ENCODE data around the gene PTK6.
A peak's percentile ranks its signal among the peaks of the same experiment; 100 is the strongest.

PTK6 gene

DNA sequence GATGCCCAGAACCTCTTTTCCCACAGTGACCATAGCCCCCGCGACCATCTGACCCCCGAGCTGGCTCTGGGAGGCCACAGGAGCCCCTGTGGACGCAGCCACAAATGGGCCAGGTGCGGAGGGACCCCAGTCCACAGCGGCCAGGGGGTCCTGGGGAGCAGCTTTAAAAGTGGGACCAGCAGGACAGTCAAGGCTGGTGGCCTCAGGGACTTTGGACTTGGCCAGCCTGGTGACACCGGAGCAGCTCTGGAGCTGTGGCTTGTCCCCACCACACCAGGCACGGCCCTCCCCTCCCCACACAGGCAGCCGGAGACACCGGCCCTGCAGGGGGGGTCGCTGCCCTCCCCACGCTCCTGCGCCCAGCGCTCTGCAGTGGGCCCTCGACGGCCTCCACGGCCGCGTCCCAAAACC is 20.3 kb upstream of the PTK6 start:
- DNase-seq (ENCODE audit: low read depth): no peak

DNA sequence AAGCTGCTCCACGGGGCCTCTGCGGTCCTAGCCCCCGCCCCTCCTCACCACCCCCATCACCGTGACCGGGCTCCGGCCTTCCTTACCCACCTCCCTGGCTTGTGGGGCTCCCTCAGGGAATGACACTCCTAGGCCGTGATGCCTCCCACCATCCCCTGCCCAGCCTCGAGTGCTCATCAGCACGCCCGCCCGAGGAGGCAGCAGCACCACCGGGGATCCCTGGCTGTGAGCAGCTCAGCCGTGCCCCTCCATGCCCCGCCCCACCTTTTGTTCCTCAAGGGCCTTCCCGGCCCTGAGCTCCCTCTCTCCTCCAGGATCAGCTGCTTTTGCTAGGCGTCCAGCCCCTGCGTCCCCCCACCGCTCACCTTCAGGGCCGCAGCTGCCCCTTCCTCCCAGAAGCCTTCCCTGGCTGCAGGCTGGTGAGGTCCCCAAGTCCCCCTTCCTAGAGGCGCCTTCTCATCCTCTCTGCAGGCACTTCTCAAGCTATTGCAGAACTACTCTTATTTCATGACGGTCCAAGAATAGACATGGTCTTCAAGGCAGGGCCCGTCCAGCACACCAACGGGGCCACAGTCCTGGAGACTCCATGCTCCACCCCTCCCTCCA is 19.8 kb upstream of the PTK6 start:
- no peak for DNase-seq (ENCODE audit: low read depth)

DNA sequence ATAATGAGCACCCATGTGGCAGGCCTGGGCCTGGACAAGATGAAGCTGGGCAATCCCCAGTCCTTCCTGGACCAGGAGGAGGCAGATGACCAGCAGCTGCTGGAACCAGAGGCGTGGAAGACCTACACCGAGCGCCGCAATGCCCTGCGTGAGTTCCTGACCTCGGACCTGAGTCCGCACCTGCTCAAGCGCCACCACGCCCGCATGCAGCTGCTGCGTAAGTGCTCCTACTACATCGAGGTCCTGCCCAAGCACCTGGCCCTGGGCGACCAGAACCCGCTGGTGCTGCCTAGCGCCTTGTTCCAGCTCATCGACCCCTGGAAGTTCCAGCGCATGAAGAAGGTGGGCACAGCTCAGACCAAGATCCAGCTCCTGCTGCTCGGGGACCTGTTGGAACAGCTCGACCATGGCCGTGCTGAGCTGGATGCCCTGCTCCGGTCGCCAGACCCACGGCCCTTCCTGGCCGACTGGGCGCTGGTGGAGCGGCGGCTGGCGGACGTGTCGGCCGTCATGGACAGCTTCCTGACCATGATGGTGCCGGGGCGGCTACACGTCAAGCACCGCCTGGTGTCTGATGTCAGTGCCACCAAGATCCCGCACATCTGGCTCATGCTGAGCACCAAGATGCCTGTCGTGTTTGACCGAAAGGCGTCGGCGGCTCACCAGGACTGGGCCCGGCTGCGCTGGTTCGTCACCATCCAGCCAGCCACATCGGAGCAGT is 18.6 kb upstream of the PTK6 start:
- no peak for DNase-seq (ENCODE audit: low read depth)

DNA sequence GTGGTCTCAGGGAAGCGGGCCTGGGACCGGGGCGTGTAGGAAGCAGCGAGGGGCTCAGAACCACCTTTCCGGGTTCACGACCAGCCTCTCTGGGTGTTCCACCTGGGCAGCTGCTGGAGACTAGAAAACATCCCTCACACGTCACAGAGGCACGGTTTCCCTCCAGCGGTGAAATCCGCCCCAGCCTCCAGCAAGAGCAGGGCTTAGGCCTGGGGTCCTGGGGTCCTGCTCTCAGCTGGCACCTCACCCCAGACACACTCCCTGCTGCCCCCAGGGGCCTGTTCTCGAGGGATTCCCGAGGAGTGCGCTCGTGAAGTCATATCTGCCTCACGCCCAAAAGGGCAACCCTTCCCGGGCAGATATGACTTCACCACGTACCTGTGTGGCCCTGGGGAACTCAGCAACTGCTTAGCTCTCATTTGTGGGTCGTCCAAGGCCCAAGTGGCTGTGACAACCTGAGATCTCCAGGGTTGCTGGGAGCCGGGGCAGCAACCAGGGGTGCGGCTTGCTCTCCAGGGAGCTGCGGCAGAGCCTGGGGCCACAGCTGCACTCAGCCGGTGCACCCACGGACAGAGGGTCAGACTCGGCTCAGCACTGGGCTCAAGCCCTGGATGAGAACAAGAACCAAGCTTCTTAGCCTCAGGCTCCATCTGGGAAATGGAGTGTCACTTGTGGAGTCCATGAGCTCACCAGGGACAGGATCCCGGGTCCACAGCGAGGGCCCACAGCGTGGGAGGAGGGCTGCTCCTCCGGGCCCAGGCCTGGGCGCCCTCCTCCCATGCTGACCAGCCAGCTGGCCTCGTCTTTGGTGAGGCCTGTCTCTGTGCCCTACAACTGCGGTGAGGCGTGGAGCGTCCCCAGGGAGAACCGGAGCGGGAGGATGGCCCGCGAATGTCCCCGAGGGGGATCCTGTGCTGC is 17.4 kb upstream of the PTK6 start:
- no peak for DNase-seq (ENCODE audit: low read depth)

DNA sequence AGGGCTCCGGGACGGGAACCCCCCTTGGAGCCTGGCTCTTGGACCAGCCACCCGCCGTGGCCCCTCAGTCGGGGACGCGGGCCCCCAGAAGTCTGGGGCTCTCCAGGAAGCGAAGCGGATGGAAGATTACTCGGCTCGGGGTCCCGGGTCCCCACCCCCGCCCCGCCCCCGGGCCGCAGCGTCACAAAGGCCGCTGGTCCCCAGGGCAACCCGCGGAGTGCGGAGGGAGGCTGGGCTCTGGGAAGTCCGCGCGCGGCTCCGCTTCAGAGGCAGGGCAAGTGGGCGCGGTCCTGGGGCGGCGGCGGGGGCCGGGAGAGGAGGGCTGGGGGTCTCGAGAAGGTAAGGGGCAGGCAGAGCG is 16.7 kb upstream of the PTK6 start, which contains the start of gene FNDC11:
Gene FNDC11, plus strand, starts transcription at position 227 of the 358 bp plus-strand sequence. CDS start 1,505 bp downstream, outside the sequence.
- peak; percentile 49 for DNase-seq (ENCODE audit: low read depth)

DNA sequence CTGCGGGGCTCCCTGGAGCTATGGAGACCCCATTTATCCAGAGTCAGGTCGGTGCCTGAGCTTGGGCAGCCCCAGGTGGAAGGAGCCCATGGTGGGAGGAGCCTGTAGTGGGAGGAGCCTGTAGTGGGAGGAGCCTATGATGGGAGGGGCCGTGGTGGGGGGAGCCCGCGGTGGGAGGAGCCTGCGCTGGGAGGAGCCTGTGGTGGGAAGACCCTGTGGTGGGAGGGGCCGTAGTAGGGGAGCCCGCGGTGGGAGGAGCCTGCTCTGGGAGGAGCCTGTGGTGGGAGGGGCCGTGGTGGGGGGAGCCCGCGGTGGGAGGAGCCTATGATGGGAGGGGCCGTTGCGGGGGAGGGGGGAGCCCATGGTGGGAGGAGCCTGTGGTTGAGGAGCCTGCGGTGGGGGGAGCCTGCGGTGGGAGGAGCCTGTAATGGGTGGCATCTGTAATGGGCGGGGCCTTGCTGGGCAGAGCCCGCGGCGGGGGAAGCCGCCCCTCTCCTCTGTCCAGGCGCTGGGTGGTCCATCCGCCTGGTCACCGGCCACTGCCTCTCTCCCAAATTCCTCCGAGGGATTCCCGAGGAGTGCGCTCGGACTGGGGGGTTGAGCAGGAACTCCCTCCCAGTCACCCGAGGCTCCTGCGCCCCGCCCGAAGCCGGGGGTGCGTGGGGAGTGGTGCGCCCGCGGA is 16.2 kb upstream of the PTK6 start:
- DNase-seq (ENCODE audit: low read depth): peak; percentile 88

DNA sequence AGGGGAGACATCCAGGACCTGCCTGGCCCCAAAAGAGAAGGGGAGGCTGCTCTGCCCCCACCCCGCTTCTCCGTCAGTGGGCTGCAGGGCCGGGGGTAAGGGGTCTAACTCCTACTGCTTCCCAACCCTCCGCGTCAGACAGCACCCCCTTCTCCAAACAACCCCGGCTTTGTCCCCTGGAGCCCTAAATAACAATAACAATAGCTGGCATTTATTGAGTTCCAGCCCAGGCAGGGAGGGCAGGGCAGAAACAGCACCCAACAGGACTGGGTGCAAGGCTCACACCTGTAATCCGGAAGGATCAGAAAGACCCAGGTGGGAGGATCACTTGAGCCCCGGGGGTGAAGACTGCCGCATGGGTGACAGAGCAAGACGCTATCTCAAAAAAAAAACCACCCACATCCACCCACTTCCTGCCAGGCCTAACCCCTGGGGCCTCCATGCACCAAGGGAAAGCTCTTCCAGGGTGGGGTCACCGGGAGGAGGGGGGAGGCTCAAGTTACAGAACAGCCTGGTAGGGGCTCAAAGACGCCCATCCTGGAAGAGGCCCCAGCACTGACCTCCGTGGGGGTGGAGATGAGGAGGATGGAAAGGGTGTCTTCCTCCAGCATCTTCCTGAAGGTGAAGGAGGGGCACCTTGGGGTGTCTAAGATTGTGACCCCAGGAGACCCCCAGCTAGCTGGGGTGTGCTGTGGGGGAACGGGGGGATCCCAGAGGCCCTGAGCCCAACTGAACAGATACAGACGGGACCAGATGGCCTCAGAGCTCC is 15.5 kb upstream of the PTK6 start:
- DNase-seq (ENCODE audit: low read depth): peak; percentile 75

DNA sequence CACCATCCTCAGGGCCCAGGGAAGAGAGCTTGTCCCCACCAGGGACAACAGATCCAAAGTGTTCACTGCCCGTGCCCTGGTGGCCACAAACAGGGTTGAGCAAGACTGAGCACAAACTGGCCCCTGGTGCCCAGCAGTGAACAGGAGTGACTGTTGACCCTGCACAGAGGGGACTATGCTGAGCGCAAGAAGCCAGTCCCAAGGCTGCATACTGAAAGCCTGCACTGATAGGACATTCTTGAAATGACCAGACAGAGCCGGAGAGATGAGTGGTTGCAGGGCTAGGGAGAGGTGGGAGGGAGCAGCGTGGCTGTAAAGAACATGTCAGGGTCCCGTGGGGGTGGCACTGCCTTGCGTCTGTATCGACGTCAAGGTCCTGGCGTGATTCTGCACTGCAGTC is 13.9 kb upstream of the PTK6 start:
- no peak for DNase-seq (ENCODE audit: low read depth)

DNA sequence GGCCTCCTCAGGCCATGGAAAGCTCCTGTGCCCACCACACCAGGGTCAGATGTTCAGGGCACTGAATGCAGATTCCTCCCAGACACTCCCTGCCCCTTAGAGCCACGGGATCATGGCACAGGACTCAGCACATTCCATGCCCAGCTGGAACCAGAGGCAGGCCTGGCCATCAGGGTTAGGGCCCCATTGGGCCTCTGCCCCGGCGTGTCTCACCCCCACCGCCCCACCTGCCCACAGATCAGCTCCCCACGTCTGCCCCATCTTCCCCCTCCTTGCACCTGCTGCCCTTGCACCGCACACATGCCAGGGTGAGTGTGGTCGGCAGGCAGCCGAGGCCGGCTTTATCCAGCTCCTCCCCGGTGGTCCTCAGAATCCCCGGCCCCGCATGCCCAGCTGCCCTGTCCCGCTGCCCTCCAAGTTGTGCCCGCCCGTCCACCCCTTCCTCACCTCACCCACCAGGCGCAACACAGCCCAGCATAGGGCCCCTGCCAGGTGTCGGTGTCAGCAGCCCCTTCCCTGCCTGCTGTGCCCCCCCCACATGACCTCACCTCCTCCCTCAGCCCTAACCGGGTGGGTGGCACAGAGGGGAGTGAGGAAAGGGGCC is 12.6 kb upstream of the PTK6 start:
- no peak for DNase-seq (ENCODE audit: low read depth)

DNA sequence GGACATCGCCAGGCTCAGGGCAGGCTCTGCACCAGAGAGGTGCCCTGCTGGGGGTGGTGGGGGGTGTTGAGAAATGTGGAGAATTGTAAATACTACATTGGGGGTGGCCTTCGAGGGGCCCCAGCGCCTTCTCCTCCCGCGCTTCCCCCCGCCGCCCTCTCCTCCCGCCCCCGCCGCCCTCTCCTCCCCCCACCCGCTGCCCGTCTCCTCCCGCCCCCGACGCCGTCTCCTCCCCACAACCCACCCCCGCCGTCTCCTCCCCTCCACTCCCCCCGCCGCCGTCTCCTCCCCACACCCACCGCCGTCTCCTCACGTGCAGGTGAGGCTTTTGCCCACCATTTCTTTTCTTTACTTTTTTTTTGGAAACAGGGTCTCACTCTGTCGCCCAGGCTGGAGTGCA is 11.8 kb upstream of the PTK6 start:
- DNase-seq (ENCODE audit: low read depth): no peak

DNA sequence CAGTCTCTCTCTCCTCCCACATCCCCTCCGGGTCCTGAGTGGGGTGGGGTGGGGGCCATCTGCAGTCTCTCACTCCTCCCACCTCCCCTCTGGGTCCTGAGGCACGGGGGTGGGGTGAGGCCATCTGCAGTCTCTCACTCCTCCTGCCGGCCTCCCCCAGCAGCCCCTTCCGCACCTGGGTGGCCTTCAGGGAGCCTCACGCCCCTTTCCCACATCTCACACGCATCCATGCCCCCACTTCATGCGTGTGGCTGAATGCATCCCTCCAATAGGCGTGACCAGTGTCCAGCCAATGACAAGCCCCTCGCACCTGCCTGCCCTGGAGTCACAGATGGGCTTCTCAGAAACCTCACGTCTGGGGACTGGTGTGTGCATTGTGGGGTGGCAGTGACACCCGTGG is 11.4 kb upstream of the PTK6 start:
- DNase-seq (ENCODE audit: low read depth): no peak

DNA sequence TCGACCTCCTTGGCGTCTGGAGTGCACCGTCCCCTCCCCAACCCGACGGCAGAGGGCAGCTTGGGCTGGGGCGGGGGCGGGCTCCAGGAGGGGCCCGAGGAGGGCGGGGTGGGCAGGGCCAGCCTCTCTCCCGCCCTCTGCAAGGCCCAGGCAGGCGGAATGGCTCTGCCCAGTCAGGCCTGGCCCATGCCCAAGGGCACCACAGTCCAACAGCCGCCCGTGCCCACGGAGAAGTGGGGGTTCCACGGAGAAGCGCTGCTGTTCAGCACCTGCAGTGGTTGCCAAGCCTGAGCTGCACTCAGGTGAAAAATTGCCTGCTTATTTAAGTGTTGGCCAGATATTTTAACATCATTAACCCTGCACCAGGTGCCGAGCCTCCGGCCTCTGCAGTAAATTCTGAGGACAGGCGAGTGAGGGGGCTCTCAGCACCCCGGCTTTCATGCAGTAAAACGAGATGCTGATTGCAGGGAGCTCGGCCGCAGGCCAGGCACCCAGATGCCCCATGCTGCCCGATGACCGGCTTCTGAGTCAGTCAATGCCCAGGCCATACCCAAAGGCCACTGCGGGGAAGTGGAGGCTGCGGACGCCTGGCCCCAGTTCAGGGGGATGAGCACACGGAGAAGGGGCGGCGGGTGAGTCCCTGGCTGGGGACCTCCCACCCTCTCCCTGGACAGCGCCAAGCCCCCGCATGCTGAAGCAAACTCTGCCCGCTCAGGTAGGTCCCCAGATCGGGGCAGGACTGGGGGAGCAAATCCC is 10.7 kb upstream of the PTK6 start, which contains the start of gene SRMS:
Gene SRMS, minus strand, starts transcription at position 25 of the 756 bp plus-strand sequence. CDS start 286 bp downstream, outside the sequence.
- no peak for DNase-seq (ENCODE audit: low read depth)

DNA sequence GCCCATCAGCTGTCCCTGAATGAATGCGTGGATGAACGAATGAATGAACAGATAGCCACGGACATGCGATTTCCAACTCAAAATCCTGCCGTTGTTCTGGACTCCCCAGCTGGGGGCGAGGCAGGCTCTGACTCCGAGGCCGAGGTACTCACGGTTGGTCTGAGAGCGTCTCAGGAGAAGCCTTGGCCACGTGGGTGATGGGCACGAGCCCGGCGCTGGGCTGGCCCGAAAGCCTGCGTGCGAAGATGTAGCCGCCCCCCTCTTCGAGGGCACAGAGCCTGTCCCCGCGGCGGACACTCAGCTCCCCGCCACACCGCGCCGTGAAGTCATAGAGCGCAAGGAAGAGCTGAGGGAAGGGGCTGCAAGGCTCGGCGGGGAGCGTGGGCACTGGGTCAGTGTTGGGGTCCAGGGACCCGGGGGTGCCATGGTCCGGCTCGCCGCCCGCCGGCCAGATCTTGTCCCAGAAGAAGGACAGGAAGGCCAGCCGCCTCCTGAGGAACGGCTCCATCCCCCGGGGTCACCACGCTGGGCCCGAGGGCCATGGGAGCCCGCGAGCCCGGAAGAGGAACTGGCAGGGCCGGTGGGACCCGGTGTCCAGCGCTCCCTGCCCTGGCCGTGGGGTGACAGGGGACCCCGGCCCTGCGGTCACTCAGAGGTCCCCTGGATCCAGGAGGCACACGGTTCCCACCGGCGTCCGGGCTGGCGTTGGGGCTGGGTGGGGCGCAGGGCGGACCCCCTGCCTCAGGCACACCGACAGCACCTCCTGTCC is 10.0 kb upstream of the PTK6 start:
- DNase-seq (ENCODE audit: low read depth): no peak

DNA sequence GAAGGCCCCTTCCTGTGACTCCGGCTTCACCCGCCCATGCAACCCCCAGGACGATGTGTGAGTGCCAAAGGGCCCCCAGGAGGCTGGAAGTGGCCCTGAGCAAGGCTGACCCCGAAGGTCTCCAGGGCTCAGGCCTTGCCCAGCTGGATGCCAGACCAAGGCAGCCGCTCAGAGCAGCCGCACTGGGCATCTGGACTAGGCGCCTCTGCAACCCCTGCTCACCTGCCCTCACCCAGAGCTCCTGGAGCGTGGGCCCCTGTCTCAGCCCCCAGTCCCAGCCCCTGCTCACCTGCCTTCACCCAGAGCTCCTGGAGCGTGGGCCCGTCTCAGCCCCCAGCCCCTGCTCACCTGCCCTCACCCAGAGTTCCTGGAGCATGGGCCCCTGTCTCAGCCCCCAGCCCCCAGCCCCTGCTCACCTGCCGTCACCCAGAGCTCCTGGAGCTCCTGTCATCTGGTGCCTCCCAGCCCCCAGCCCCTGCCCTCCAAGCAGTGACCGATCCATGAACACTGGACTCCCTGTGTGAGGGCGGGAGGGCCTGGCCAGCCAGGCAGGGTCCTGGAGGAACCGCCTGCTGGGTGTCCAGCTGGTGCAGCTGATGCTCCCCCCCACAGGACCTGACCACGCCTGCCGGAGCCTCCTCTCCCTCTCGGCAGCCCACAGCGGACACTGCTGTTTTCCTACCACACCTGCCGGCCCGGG is 9.2 kb upstream of the PTK6 start:
- no peak for DNase-seq (ENCODE audit: low read depth)

DNA sequence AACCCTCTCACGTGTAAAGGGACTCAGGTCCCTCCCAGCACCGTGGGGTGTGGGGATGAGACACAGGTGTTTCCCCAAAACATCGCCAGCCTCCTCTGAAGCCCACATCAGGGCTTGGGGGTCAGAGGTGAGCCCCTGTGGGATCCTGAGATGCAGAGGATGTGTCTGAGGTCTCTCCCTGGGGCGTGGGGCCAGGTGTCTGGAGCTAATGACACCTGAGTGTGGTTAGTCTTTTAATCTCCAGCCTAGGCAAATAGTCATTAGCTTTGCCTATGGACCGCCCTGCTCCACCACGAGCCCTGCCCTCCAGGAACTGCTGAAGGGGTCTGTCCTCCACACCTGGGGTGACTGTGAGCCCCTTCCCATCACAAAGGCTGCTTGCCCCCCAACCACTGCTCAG is 8.6 kb upstream of the PTK6 start:
- DNase-seq (ENCODE audit: low read depth): no peak

DNA sequence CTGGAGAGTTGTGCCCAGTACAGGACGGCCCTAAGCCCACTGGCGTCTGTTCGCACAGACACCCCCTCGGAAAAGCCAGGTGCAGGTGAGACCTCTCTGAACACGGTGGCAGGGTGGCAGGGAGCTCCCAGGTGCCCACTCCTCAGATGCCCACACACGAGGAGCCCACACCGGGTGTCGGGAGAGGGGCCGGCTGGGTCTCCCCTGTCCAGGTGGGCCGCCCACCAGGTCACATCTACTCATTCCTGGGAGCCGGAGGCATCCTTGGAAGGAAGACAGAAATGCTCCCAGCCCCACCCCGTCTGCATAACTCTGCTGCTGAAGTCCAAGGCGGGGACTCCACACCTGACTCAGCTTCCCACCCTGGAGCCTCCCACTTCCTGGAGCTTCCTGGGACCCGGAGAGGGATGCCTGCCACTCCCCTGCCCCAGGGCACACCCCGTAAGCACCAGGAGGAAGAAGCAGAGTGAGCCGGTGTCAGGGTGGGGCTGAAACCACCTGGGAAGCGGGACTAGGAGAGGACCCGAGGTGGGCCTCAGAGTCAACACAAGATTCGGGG is 7.9 kb upstream of the PTK6 start:
- no peak for DNase-seq (ENCODE audit: low read depth)

DNA sequence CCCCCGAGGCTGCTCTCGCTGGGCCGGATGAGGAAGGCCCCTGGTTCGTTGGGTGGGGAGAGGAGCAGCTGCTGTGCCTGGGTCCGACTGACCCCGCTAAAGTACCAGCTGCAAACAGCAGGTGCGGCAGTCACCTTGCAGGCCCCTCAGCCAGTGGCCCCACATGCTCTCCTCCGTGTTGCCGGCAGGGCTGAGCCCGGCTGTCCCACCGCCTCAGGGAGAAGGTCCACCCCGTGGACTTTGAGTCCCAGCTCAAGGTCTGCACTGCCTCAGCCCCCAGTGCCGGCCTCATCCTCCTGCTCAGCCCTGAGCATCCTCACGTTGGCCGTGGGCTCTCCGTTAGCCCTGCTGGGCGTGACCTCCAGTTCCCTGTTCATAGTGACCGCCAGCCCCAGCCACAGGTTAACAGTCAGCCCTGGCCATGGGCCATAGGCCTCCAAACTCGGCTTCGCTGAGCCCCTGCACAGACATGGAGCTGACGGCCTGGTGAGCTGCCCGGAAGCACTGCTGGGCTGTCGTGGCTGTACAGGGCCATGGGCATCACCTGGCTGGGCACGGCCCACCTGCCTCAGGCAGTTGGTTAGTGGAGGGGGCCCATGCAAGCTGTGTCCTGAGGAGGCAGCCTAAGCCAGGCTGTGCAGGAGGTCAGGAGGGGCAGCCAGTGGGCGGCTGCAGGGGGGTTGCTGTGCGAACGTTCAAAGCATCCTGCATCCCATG is 7.2 kb upstream of the PTK6 start:
- no peak for DNase-seq (ENCODE audit: low read depth)

DNA sequence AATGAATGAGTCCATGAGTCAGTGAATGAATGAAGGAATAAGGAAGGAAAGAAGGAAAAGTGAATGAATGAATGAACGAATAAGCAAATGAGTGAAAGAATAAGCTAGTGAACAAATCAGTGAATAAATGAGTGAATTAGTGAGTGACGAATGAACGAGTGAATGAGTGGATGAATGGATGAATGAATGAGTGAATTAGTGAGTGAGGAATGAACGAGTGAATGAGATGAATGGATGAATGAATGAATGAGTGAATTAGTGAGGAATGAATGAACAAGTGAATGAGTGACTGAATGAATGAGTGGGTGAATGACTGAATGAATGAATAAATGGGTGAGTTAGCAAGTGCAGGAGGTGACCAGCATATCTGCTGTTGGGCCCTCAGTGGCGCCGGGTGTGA is 6.6 kb upstream of the PTK6 start:
- DNase-seq (ENCODE audit: low read depth): no peak

Measured in CMK (cell line).